Activated T-cell treated with anti-CD3 and anti-CD28 coated beads for 24 hours (primary cell): ENCODE data around the gene ABCA9.

Experiments used
- DNase-seq: peaks from one replicate; pipeline ENCODE4 v3.0.0-alpha.2; 2020; ENCODE audit warnings: low read depth

Gene ABCA9

GRCh38 chr17:69065113-69065512 lies 4.4 kb upstream of the ABCA9 start:
- DNase-seq = no peak

GRCh38 chr17:69064476-69064875 lies 3.7 kb upstream of the ABCA9 start:
- DNase-seq = no peak

- no peak for DNase-seq
These were observed 3.3 kb upstream of the ABCA9 start for GRCh38 chr17:69064001-69064400.

- no peak for DNase-seq
These were observed 2.3 kb upstream of the ABCA9 start for GRCh38 chr17:69062860-69063581.

- DNase-seq = no peak
These were observed 1.2 kb upstream of the ABCA9 start for GRCh38 chr17:69061721-69062556.

GRCh38 chr17:69059458-69060175 lies 1.1 kb downstream of the ABCA9 start:
- DNase-seq = no peak

- DNase-seq = no peak
These were observed 2.6 kb downstream of the ABCA9 start for GRCh38 chr17:69058165-69058564.

- DNase-seq = no peak
These were observed 3.4 kb downstream of the ABCA9 start for GRCh38 chr17:69057280-69057679.

GRCh38 chr17:69056179-69056823 lies 4.4 kb downstream of the ABCA9 start:
- DNase-seq = no peak

- no peak for DNase-seq
These were observed 5.4 kb downstream of the ABCA9 start for GRCh38 chr17:69055334-69055733.

GRCh38 chr17:69050999-69051775 lies 9.5 kb downstream of the ABCA9 start:
- DNase-seq = no peak

GRCh38 chr17:69048634-69049033 lies 12.1 kb downstream of the ABCA9 start:
- no peak for DNase-seq

GRCh38 chr17:69047368-69048263 lies 13.1 kb downstream of the ABCA9 start:
- DNase-seq = no peak

- DNase-seq = no peak
These were observed 14.5 kb downstream of the ABCA9 start for GRCh38 chr17:69046121-69046807.

GRCh38 chr17:69045646-69046045 lies 15.1 kb downstream of the ABCA9 start:
- no peak for DNase-seq

- no peak for DNase-seq
These were observed 16.4 kb downstream of the ABCA9 start for GRCh38 chr17:69044371-69044770.

GRCh38 chr17:69043098-69043734 lies 17.5 kb downstream of the ABCA9 start:
- no peak for DNase-seq

GRCh38 chr17:69042308-69042707 lies 18.4 kb downstream of the ABCA9 start:
- no peak for DNase-seq

- no peak for DNase-seq
These were observed 28.9 kb downstream of the ABCA9 start for GRCh38 chr17:69031839-69032238.
